Ascending aorta (tissue), 2 donors: ENCODE data around the gene ABHD15. TPM values are rescaled to one million over a fixed set of nuclear protein-coding genes. Genes with fewer than 3 reads are reported as not detected.

Source experiments
- DNase-seq, 2 donors: peaks; one replicate each; pipeline ENCODE4 v3.0.0-alpha.2; 2019; ENCODE audit warnings: low spot score in 2 of 2
- H3K27ac ChIP-seq, 2 donors: fragments of 200-600 bp; sonication (generic); one replicate each; pipeline ENCODE4 v1.5.1; 2016 to 2017; ENCODE audit warnings: mild to moderate bottlenecking in 1 of 2
- H3K27me3 ChIP-seq: fragments of 200-600 bp; sonication (generic); one replicate; pipeline ENCODE4 v1.5.1; 2017
- H3K36me3 ChIP-seq, 2 donors: fragments of 200-600 bp; sonication (generic); one replicate each; pipeline ENCODE4 v1.5.1; 2016
- H3K4me1 ChIP-seq, 2 donors: fragments of 200-600 bp; sonication (generic); one replicate each; pipeline ENCODE4 v1.5.1; 2016 to 2017; ENCODE audit warnings: mild to moderate bottlenecking in 1 of 2
- H3K4me3 ChIP-seq, 2 donors: fragments of 200-600 bp; sonication (generic); one replicate each; pipeline ENCODE4 v1.5.1; 2016 to 2017; ENCODE audit warnings: mild to moderate bottlenecking in 1 of 2
- H3K9me3 ChIP-seq, 2 donors: fragments of 200-600 bp; sonication (generic); one replicate each; pipeline ENCODE4 v1.5.1; 2016
- intact Hi-C: fragments of 100-400 bp; cut with DNase I; formaldehyde crosslinking; loops from one replicate; pipeline ENCODE4 v1.15.1; 2023
- total RNA-seq: library from RNA; depleted of rRNA; stranded (reverse); fragments of >200 nt; gene quantifications from one replicate; pipeline ENCODE4 v1.1.0, GENCODE V29; 2016
- TF ChIP-seq, protein P1 (sequence below), 3 experiments: fragments of 200-600 bp in 2 of 3; fragments of 450-650 bp in 1 of 3; sonication (generic) in 2 of 3; IDR thresholded peaks; one replicate each; pipeline ENCODE4 v1.5.1; 2016 to 2019; ENCODE audit warnings: antibody characterized with exemption in 3 of 3, mild to moderate bottlenecking in 1 of 3, moderate library complexity in 1 of 3

Gene ABHD15
- total RNA-seq, 1 donor from 2014 or later = 11.0 TPM

DNA sequence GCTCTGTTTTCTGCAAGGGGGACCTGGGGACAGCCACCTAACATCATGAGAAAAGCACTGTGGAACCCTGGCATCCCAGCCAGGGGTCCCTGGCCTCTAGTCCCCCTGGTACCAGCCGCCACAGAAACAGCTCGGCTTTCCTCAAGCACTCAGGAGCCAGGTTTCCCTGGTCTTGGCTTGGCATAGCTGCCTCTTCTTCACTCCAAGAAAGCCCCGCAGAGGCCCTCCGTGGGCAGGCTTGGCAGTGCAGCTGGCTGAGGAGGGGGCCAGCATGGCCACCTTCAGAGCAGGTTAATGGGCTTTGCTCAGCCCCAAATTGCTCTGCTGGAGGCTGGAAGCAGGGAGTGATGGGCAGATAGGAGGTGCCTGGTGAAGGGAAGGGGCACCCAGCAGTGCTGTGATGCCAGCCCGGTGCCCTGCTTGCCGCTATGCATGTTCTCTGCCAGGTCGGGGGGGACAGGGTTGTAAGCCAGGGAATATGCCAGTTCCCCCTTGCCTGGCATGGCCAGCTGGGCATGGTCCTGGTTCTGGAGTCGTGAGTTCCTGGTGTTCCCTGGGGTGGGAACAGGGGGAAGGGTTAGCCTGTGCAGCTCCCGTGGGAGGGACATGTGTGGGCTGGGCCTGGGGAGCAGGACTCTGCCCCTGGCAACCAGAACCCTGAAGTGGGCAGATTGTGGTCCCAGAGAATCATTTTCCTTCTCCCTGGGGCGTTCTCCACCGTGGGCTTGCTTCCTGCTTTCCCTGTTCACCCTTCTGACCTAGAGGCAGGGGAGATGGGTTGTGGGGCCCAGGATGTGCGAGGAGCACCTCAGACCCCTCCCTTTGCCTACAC lies 29.3 kb upstream of the ABHD15 start:
- H3K9me3 ChIP-seq = no peaks in the 10 kb centered on the region
- H3K27ac ChIP-seq = no peak overlapping the region
- no peaks in the 10 kb centered on the region for H3K27me3 ChIP-seq
- no peak overlapping the region for H3K4me3 ChIP-seq
- intact Hi-C loops = no loop called here
- no peaks in the 10 kb centered on the region for H3K36me3 ChIP-seq
- TF ChIP-seq, protein P1, sequence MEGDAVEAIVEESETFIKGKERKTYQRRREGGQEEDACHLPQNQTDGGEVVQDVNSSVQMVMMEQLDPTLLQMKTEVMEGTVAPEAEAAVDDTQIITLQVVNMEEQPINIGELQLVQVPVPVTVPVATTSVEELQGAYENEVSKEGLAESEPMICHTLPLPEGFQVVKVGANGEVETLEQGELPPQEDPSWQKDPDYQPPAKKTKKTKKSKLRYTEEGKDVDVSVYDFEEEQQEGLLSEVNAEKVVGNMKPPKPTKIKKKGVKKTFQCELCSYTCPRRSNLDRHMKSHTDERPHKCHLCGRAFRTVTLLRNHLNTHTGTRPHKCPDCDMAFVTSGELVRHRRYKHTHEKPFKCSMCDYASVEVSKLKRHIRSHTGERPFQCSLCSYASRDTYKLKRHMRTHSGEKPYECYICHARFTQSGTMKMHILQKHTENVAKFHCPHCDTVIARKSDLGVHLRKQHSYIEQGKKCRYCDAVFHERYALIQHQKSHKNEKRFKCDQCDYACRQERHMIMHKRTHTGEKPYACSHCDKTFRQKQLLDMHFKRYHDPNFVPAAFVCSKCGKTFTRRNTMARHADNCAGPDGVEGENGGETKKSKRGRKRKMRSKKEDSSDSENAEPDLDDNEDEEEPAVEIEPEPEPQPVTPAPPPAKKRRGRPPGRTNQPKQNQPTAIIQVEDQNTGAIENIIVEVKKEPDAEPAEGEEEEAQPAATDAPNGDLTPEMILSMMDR (IDR thresholded peaks at IDR 0.05) = no peak
- DNase-seq = no peak
- peaks cover 16 to 22% of the 10 kb centered on the region in 2 donors for H3K4me1 ChIP-seq

DNA sequence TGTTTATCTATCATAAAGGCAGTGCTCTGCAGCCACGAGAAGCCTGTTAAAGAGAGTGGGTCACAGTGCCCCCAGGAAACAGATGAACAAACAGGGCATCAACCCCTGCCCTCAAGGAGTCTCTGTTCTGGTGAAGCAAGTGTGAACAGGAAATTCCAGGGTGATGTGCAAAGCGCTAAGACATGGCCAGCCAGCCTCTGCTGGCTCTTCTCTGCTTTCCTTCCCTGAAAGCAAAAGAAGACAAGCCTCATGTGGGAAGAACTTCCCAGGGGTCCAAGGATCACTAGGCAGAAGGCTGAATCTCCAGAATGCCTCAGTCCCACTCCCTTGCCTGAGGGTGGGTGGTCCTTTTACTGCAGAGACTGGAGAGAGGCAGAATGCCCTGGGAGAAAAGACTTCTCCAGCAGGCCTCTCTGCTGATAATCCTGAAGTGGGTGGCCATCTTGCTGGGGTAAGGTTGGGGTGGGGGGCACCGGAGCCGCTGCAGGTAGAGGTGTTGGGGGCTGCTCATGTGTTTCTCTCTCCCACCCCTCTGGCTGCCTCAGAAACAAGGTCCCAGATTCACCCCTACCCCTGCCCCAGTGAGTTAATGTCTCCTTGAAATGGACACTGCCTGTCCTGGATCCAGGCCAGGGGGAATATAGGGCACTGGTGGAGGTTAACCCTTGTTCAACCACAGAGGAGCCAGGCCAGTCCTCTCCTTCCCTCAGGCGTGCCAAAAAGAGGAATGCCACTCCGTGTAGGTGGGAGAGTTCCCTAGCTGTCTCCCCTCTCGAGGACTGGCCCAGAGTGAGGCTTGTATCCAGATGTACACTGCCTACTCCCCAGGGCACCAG lies 28.5 kb upstream of the ABHD15 start:
- no peak overlapping the region for H3K27ac ChIP-seq
- no peaks in the 10 kb centered on the region for H3K27me3 ChIP-seq
- H3K36me3 ChIP-seq = no peaks in the 10 kb centered on the region
- intact Hi-C loops = no loop called here
- no peaks in the 10 kb centered on the region for H3K9me3 ChIP-seq
- TF ChIP-seq, protein P1 (IDR thresholded peaks at IDR 0.05) = no peak
- no peak for DNase-seq
- H3K4me3 ChIP-seq = no peak overlapping the region
- peaks cover 22 to 30% of the 10 kb centered on the region in 2 donors for H3K4me1 ChIP-seq

- intact Hi-C loops = loop anchor here (5.0 kb wide), 1 partner anchor 168 kb away; no protein-coding TSS in a partner anchor
- Histone ChIP-seq H3K4me1 (peaks cover 29 to 37% of the 10 kb centered on the region in 2 donors), H3K4me3 (peak overlapping the region in 1 of 2 donors; percentile 88), H3K9me3 (no peaks in the 10 kb centered on the region), H3K27me3 (no peaks in the 10 kb centered on the region), H3K27ac (no peak overlapping the region), H3K36me3 (no peaks in the 10 kb centered on the region)
- DNase-seq = no peak
- TF ChIP-seq, protein P1 (IDR thresholded peaks at IDR 0.05) = no peak
Measured at GRCh38 chr17:29594519-29595090, 27.8 kb upstream of the ABHD15 start.

GRCh38 chr17:29593591-29594518 lies 27.0 kb upstream of the ABHD15 start:
- no peak for DNase-seq
- intact Hi-C loops = loop anchor here (5.0 kb wide), 1 partner anchor 168 kb away; no protein-coding TSS in a partner anchor
- no peaks in the 10 kb centered on the region for H3K36me3 ChIP-seq
- peak overlapping the region; percentile 62 to 88 for H3K4me3 ChIP-seq
- TF ChIP-seq, protein P1 (IDR thresholded peaks at IDR 0.05) = peak in 1 of 3 experiments; percentile 16
- no peaks in the 10 kb centered on the region for H3K27me3 ChIP-seq
- peaks cover 29 to 37% of the 10 kb centered on the region in 2 donors for H3K4me1 ChIP-seq
- H3K27ac ChIP-seq = no peak overlapping the region
- no peaks in the 10 kb centered on the region for H3K9me3 ChIP-seq
